Activated CD8-positive, alpha-beta T cell treated with anti-CD3 and anti-CD28 coated beads for 36 hours (primary cell): ENCODE results near the gene PAPOLB. TPM values are rescaled to one million over a fixed set of nuclear protein-coding genes. Genes with fewer than 3 reads are reported as not detected.
"Not testable (repeated sequence)": the region's sequence is repeated elsewhere in the genome, so short reads cannot be mapped to it uniquely, and the experiment has no call there.

Experiments
- ATAC-seq: fragments of 200-7000 bp; cut with Tn5 transposase; one replicate; pipeline ENCODE4 v1.10.0; 2021; ENCODE audit warnings: mild to moderate bottlenecking, moderate library complexity
- CTCF ChIA-PET: fragments of 350-600 bp; sonication (Branson Sonifier 250); formaldehyde crosslinking; loops from one replicate; lab custom pipeline; 2021; ENCODE audit warnings: antibody characterized with exemption; lab: Charles Lee
- POLR2A ChIA-PET: fragments of 350-600 bp; sonication (Branson Sonifier 250); formaldehyde crosslinking; loops from one replicate; lab custom pipeline; 2021; ENCODE audit warnings: antibody characterized with exemption; lab: Charles Lee
- DNase-seq: peaks from one replicate; pipeline ENCODE4 v3.0.0-alpha.2; 2020
- H3K27ac Mint-ChIP-seq: one replicate; pipeline ENCODE4 v1.8.0; 2021; ENCODE audit warnings: mild to moderate bottlenecking, mixed read lengths
- H3K27me3 Mint-ChIP-seq: one replicate; pipeline ENCODE4 v1.8.0; 2021; ENCODE audit warnings: mixed read lengths
- H3K36me3 Mint-ChIP-seq: one replicate; pipeline ENCODE4 v1.8.0; 2021; ENCODE audit warnings: low read depth, mixed read lengths
- H3K4me1 Mint-ChIP-seq: one replicate; pipeline ENCODE4 v1.8.0; 2021; ENCODE audit warnings: low read depth, mixed read lengths
- H3K4me3 Mint-ChIP-seq: one replicate; pipeline ENCODE4 v1.8.0; 2021; ENCODE audit warnings: mild to moderate bottlenecking, moderate library complexity, mixed read lengths
- H3K9me3 Mint-ChIP-seq: one replicate; pipeline ENCODE4 v1.8.0; 2021; ENCODE audit warnings: mixed read lengths
- CTCF ChIP-seq: fragments of 200-600 bp; IDR thresholded peaks from one replicate; pipeline ENCODE4 v1.8.0; 2022; ENCODE audit warnings: antibody characterized with exemption, mild to moderate bottlenecking
- intact Hi-C: fragments of 100-400 bp; cut with micrococcal nuclease; formaldehyde crosslinking; loops from one replicate; pipeline ENCODE4 v1.10.0; 2022
- total RNA-seq, 2 experiments: library from RNA; stranded (reverse); gene quantifications; one replicate each; pipeline ENCODE4 v1.2.3, GENCODE V29; 2021

Gene PAPOLB
- total RNA-seq, 2 experiments from 2014 or later, result not detected

- Mint-ChIP-seq H3K27ac (no peak overlapping the region), H3K27me3 (no peaks in the 10 kb centered on the region), H3K36me3 (no peaks in the 10 kb centered on the region), H3K4me1 (no peaks in the 10 kb centered on the region), H3K4me3 (no peak overlapping the region), H3K9me3 (peaks cover 4% of the 10 kb centered on the region)
- ATAC-seq (no peak), DNase-seq (no peak)
- ChIA-PET CTCF (interaction anchor here (3.1 kb wide), 1 partner anchor 12 kb away, joined by 10 read pairs; the partner anchor contains the start of gene RADIL), POLR2A (no interaction called here)
- TF ChIP-seq CTCF, result no peak
- intact Hi-C loops, result no loop called here
Measured at GRCh38 chr7:4895766-4896165, 33.9 kb upstream of the PAPOLB start.

DNA sequence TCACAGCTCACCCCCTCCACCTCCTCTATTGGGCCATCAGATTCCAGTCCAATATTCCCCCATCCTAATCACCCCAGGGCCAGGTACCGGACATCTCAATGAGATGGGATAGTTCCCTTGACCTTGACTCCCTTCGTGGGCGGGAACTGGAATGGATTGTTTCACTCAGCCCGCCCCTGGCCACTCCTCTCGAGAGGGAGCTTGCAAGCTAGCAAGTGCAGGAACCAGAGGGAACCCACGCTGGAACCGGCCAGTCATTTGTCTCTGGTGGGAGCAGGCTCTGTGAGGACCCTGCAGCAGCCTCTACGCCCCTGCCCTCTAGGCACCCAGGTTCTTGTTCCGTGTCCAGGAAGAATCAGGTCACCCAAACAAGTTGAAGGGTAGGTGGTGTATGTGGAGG, 32.7 kb upstream of the PAPOLB start:
- no peak for TF ChIP-seq CTCF
- peaks cover 4% of the 10 kb centered on the region for H3K9me3 Mint-ChIP-seq
- peaks cover 2% of the 10 kb centered on the region for H3K27me3 Mint-ChIP-seq
- intact Hi-C loops, result no loop called here
- H3K4me1 Mint-ChIP-seq, result no peaks in the 10 kb centered on the region
- no peak for DNase-seq
- ChIA-PET CTCF (interaction anchor here (3.1 kb wide), 1 partner anchor 11 kb away, joined by 10 read pairs; the partner anchor contains the start of gene RADIL), POLR2A (no interaction called here)
- no peak for ATAC-seq
- H3K27ac Mint-ChIP-seq, result no peak overlapping the region
- H3K36me3 Mint-ChIP-seq, result no peaks in the 10 kb centered on the region
- no peak overlapping the region for H3K4me3 Mint-ChIP-seq

- ChIA-PET CTCF (no interaction called here), POLR2A (no interaction called here)
- H3K4me1 Mint-ChIP-seq, result no peaks in the 10 kb centered on the region
Measured at GRCh38 chr7:4893929-4894475, 32.2 kb upstream of the PAPOLB start.

DNA sequence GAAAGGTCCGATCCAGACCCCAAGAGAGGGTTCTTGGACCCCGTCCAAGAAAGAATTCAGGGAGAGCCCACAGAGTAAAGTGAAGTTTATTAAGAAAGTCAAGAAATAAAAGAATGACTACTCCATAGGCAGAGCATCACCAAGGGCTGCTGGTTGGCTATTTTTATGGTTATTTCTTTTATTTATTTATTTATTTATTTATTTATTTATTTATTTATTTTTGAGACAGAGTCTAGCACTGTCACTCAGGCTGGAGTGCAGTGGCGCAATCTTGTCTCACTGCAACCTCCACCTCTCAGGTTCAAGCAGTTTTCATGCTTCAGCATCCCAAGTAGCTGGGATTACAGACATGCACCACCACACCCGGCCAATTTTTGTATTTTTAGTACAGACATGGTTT, 31.4 kb upstream of the PAPOLB start:
- H3K36me3 Mint-ChIP-seq, H3K4me3 Mint-ChIP-seq, H3K27ac Mint-ChIP-seq, H3K9me3 Mint-ChIP-seq, intact Hi-C loops, H3K27me3 Mint-ChIP-seq, H3K4me1 Mint-ChIP-seq, CTCF ChIA-PET, ATAC-seq, DNase-seq, POLR2A ChIA-PET: not testable (repeated sequence)

More at GRCh38 chr7:4893929-4894475, 32.2 kb upstream of the PAPOLB start:
- no peak overlapping the region for H3K27ac Mint-ChIP-seq
- H3K36me3 Mint-ChIP-seq, result no peaks in the 10 kb centered on the region
- DNase-seq (no peak), ATAC-seq (no peak)
- intact Hi-C loops, result no loop called here
- peaks cover 2% of the 10 kb centered on the region for H3K27me3 Mint-ChIP-seq
- no peak overlapping the region for H3K4me3 Mint-ChIP-seq
- H3K9me3 Mint-ChIP-seq, result peaks cover 4% of the 10 kb centered on the region
- no peak for TF ChIP-seq CTCF

DNA sequence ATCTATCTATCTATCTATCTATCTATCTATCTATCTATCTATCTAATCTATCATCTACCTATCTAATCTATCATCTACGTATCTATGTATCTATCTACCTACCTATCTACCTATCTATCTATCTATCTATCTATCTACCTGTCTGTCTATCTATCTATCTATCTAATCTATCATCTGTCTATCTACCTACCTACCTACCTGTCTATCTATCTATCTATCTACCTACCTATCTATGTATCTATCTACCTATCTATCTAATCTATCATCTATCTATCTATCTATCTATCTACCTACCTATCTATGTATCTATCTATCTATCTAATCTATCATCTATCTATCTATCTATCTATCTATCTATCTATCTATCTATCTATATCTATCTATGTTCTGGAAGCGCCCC, 29.7 kb upstream of the PAPOLB start:
- H3K27ac Mint-ChIP-seq, DNase-seq, H3K4me3 Mint-ChIP-seq, ATAC-seq, H3K36me3 Mint-ChIP-seq, H3K9me3 Mint-ChIP-seq, intact Hi-C loops, POLR2A ChIA-PET, H3K27me3 Mint-ChIP-seq, H3K4me1 Mint-ChIP-seq: not testable (repeated sequence)
- CTCF ChIA-PET, result interaction anchor here (1.4 kb wide), 1 partner anchor 93 kb away, joined by 3 read pairs; no protein-coding TSS in a partner anchor

DNA sequence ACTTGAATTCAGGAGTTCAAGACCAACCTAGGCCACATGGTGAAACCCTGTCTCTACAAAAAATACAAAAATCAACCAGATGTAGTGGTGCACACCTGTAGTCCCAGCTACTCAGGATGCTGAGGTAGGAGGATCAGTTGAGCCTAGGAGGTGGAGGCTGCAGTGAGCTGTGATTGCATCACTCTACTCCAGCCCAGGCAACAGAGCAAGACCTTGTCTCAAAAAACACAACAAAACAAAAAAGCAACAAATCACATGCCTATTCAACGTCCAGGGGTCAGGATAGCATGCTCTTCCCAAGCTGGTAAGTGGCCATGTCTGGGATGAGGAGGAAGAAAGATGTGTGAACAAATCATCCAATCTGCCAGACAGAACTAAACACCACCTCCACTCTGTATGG, 27.9 kb upstream of the PAPOLB start:
- CTCF ChIA-PET, result no interaction called here
- no peaks in the 10 kb centered on the region for H3K4me1 Mint-ChIP-seq
- intact Hi-C loops, result loop anchor here (10.0 kb wide), 2 partner anchors 95 to 275 kb away; no protein-coding TSS in a partner anchor
- POLR2A ChIA-PET, result no interaction called here
- TF ChIP-seq CTCF, result no peak
- DNase-seq (no peak), ATAC-seq (no peak)
- H3K36me3 Mint-ChIP-seq, result no peaks in the 10 kb centered on the region
- peaks cover 4% of the 10 kb centered on the region for H3K9me3 Mint-ChIP-seq
- H3K4me3 Mint-ChIP-seq, result no peak overlapping the region
- peaks cover 2% of the 10 kb centered on the region for H3K27me3 Mint-ChIP-seq
- no peak overlapping the region for H3K27ac Mint-ChIP-seq
